GM12878 (cell line): ENCODE data around the gene GPR155. TPM values are rescaled to one million over a fixed set of nuclear protein-coding genes. Genes with fewer than 3 reads are reported as not detected.

Source experiments
- ATAC-seq: fragments of 200-7000 bp; cut with Tn5 transposase; 3 replicates; pipeline ENCODE4 v1.9.1; 2020; ENCODE audit warnings: mild to moderate bottlenecking, moderate library complexity
- BruUV-seq: library from RNA; stranded (reverse); fragments of 400-500 nt; replicated peaks from 2 replicates; lab custom pipeline; 2021; lab: Mats Ljungman, UMichigan
- CTCF ChIA-PET: fragments of 300-600 bp; sonication (Branson Sonifier 250); formaldehyde crosslinking; extraction: SDS; loops from one replicate; lab custom pipeline; 2021; ENCODE audit warnings: inconsistent platforms; lab: Yijun Ruan, JAX
- POLR2A ChIA-PET: fragments of 350-600 bp; formaldehyde crosslinking; extraction: SDS; loops from one replicate; lab custom pipeline; 2021; ENCODE audit warnings: inconsistent platforms; lab: Charles Lee
- RAD21 ChIA-PET: fragments of 300-600 bp; sonication (Branson Sonifier 250); formaldehyde crosslinking; loops from one replicate; lab custom pipeline; 2023; ENCODE audit warnings: antibody characterized with exemption; ENCODE audit not compliant: unreplicated experiment; lab: Charles Lee
- SMC1A ChIA-PET: fragments of 300-600 bp; sonication (Branson Sonifier 250); formaldehyde crosslinking; loops from one replicate; lab custom pipeline; 2023; ENCODE audit not compliant: unreplicated experiment, uncharacterized antibody; lab: Charles Lee
- DNase-seq: peaks from one replicate; pipeline ENCODE4 v3.0.0-alpha.2; 2011; ENCODE audit warnings: low read depth, low spot score
- FAIRE-seq: peaks from 3 replicates; lab custom pipeline; 2011; peaks lifted over from hg19 to GRCh38; lab: Jason Lieb, UNC
- H2AFZ ChIP-seq: 2 replicates; pipeline ENCODE4 v1.6.0; 2011; ENCODE audit warnings: low read depth, low read length, control low read depth; ENCODE audit not compliant: control insufficient read depth
- H3K27ac ChIP-seq: 2 replicates; pipeline ENCODE4 v1.5.1; 2011; ENCODE audit warnings: control low read depth; ENCODE audit not compliant: control insufficient read depth, insufficient read depth
- H3K27me3 ChIP-seq, 2 experiments: replicated peaks in 1 of 2; 2 replicates each; pipeline versions ENCODE4 v1.6.0 to v1.6.1; 2011; ENCODE audit warnings: low read length in 1 of 2; ENCODE audit not compliant: control insufficient read depth in 2 of 2, insufficient read depth in 2 of 2
- H3K36me3 ChIP-seq, 2 experiments: 2 replicates each; pipeline ENCODE4 v1.5.1; 2011; ENCODE audit warnings: low read length in 1 of 2; ENCODE audit not compliant: control insufficient read depth in 2 of 2, insufficient read depth in 2 of 2
- H3K4me1 ChIP-seq: 2 replicates; pipeline ENCODE4 v1.6.1; 2011; ENCODE audit warnings: mild to moderate bottlenecking, low read length, moderate library complexity, mixed read lengths; ENCODE audit not compliant: control insufficient read depth, insufficient read depth
- H3K4me2 ChIP-seq: 2 replicates; pipeline ENCODE4 v1.6.0; 2011; ENCODE audit warnings: control low read depth; ENCODE audit not compliant: control insufficient read depth, insufficient read depth
- H3K4me3 ChIP-seq: fragments of 200-600 bp; sonication (generic); 2 replicates; pipeline ENCODE4 v1.5.1; 2016
- H3K79me2 ChIP-seq: 2 replicates; pipeline ENCODE4 v1.6.0; 2011; ENCODE audit warnings: low read length; ENCODE audit not compliant: control insufficient read depth, insufficient read depth
- H3K9ac ChIP-seq: 2 replicates; pipeline ENCODE4 v1.8.0; 2011; ENCODE audit warnings: low read length, control low read depth, mixed read lengths; ENCODE audit not compliant: control insufficient read depth, insufficient read depth
- H3K9me3 ChIP-seq: replicated peaks from 3 replicates; pipeline ENCODE4 v1.5.1; 2011; ENCODE audit warnings: mild to moderate bottlenecking, low read length; ENCODE audit not compliant: control insufficient read depth, insufficient read depth
- H4K20me1 ChIP-seq: 2 replicates; pipeline ENCODE4 v1.6.0; 2011; ENCODE audit not compliant: control insufficient read depth, insufficient read depth
- BRCA1 ChIP-seq: IDR thresholded peaks from 2 replicates; pipeline ENCODE4 v1.6.1; 2011; ENCODE audit warnings: low read depth, low read length, improper control_type of control experiment
- EED ChIP-seq: sonication (generic); IDR thresholded peaks from 2 replicates; pipeline ENCODE4 v1.6.1; 2016; ENCODE audit warnings: antibody characterized with exemption, low read depth
- GATAD2B ChIP-seq: fragments of 450-650 bp; conservative IDR thresholded peaks from 2 replicates; pipeline ENCODE4 v1.6.1; 2017; ENCODE audit warnings: low read depth, mild to moderate bottlenecking, moderate library complexity
- MTA2 ChIP-seq: fragments of 450-650 bp; IDR thresholded peaks from 2 replicates; pipeline ENCODE4 v1.6.1; 2016; ENCODE audit warnings: low read depth, mild to moderate bottlenecking, moderate library complexity
- PAX5 ChIP-seq: IDR thresholded peaks from 2 replicates; pipeline ENCODE4 v1.6.1; 2011; ENCODE audit warnings: low read depth, low read length, borderline replicate concordance
- RFX5 ChIP-seq: IDR thresholded peaks from 2 replicates; pipeline ENCODE4 v1.6.1; 2011; ENCODE audit warnings: low read depth, low read length, improper control_type of control experiment
- SUPT20H ChIP-seq: IDR thresholded peaks from 2 replicates; pipeline ENCODE4 v1.6.1; 2011; ENCODE audit warnings: low read depth, mild to moderate bottlenecking, low read length, moderate library complexity, borderline replicate concordance; ENCODE audit not compliant: control insufficient read depth
- ZNF384 ChIP-seq: IDR thresholded peaks from 2 replicates; pipeline ENCODE4 v1.6.1; 2012; ENCODE audit warnings: low read depth, mild to moderate bottlenecking, low read length, improper control_type of control experiment, borderline replicate concordance
- ZSCAN29 ChIP-seq: fragments of 450-650 bp; IDR thresholded peaks from 2 replicates; pipeline ENCODE4 v1.6.1; 2017; ENCODE audit warnings: mild to moderate bottlenecking, moderate library complexity
- WGBS: methylation state at CpG from one replicate; pipeline ENCODE4 v1.1.6; 2016; ENCODE audit warnings: low lambda C conversion rate; ENCODE audit not compliant: insufficient replicate concordance, insufficient coverage; ENCODE audit errors: missing lambda C conversion rate; 5-methylcytosine and 5-hydroxymethylcytosine counted together
- in situ Hi-C: fragments of 300-500 bp; cut with MboI; formaldehyde crosslinking; loops from 9 replicates; pipeline ENCODE4 v1.14.3; 2018; ENCODE audit warnings: mixed read lengths
- intact Hi-C: fragments of 100-400 bp; cut with micrococcal nuclease; formaldehyde crosslinking; loops from one replicate; pipeline ENCODE4 v1.14.2; 2022; ENCODE audit not compliant: unreplicated experiment
- polyA plus RNA-seq, 11 experiments: library from polyadenylated mRNA; depleted of rRNA in 4 of 11; unstranded in 6 of 11; stranded (reverse) in 5 of 11; fragments of >200 nt; fragmentation: Nextera tagmentation in 4 of 11; fragmentation: Illumina TruSeq in 1 of 11; extraction: Ambion mirVana in 4 of 11; extraction: Trizol in 1 of 11; gene quantifications; 1 replicate in 1 of 11; 2 replicates in 10 of 11; pipeline versions ENCODE4 v1.2.1 to v1.2.3, GENCODE V29; 2011 to 2016; ENCODE audit warnings: inconsistent platforms in 2 of 11, missing spikeins in 2 of 11, low read depth in 1 of 11
- total RNA-seq, 4 experiments: library from RNA; depleted of rRNA in 3 of 4; stranded (reverse); fragments of >200 nt in 3 of 4; fragmentation: Illumina TruSeq in 1 of 4; extraction: Trizol in 1 of 4; gene quantifications; 2 replicates each; pipeline versions ENCODE4 v1.2.1 to v1.2.3, GENCODE V29; 2013 to 2021
- TF ChIP-seq, protein P1 (sequence below): fragments of 450-650 bp; formaldehyde crosslinking; IDR thresholded peaks from 2 replicates; pipeline ENCODE4 v1.4.0; 2020; ENCODE audit warnings: mild to moderate bottlenecking, moderate library complexity

GPR155 gene
- total and polyA plus RNA-seq, 10 of the 15 experiments (the other 5 are each of a cell fraction or from before 2014, with no cell fraction given): 0.53 to 3.0 (median 1.5) TPM

- TF ChIP-seq PAX5: no peak
- TF ChIP-seq RFX5: 0 out of 2 replicates have a peak, but pooled peaks have one; percentile 29
- TF ChIP-seq, all 136 proteins: peak for 1
- Histone ChIP-seq H3K4me1 (peaks cover 8% of the 10 kb centered on the region; the same call in 1 of the 2 replicates), H3K79me2 (no peaks in the 10 kb centered on the region), H3K36me3 (no peaks in the 10 kb centered on the region), H3K9me3 (no peaks in the 10 kb centered on the region), H2AFZ (no peak overlapping the region), H3K27me3 (no peaks in the 10 kb centered on the region), H3K4me2 (no peak overlapping the region), H3K27ac (no peak overlapping the region), H3K4me3 (no peak overlapping the region), H3K9ac (no peak overlapping the region), H4K20me1 (no peaks in the 10 kb centered on the region)
- intact Hi-C loops: no loop called here
- RAD21 ChIA-PET: interaction anchor here (0.8 kb wide), 1 partner anchor 137 kb away, joined by 4 read pairs; no protein-coding TSS in a partner anchor
- WGBS: 82% methylated on average over 5 of the region's 5 CpGs
- CTCF ChIA-PET: interaction anchor here (1.1 to 6.1 kb wide), 4 partner anchors 11 to 193 kb away, joined by 3 to 49 read pairs (median 10); no protein-coding TSS in a partner anchor
- FAIRE-seq (no peak), ATAC-seq (no peak), DNase-seq (no peak)
- in situ Hi-C loops: no loop called here
- SMC1A ChIA-PET: interaction anchor here (0.7 to 3.9 kb wide), 7 partner anchors 8 to 193 kb away, joined by 3 to 46 read pairs (median 5); partner anchors contain the start of gene GPR155
- POLR2A ChIA-PET: interaction anchor here (1.0 to 1.5 kb wide), 2 partner anchors 8 to 11 kb away, joined by 3 to 4 read pairs; partner anchors contain the start of gene GPR155
- BruUV-seq: no TSS peak
Observed at GRCh38 chr2:174495365-174496012, 8.7 kb upstream of the GPR155 start.

GRCh38 chr2:174493549-174494331, 6.9 kb upstream of the GPR155 start:
- no peaks in the 10 kb centered on the region for H3K27me3 ChIP-seq
- ChIA-PET SMC1A (interaction anchor here (0.9 to 3.9 kb wide), 27 partner anchors 9 to 195 kb away, joined by 3 to 46 read pairs (median 6); partner anchors contain the start of gene WIPF1), RAD21 (interaction anchor here (0.7 to 3.0 kb wide), 15 partner anchors 9 to 139 kb away, joined by 3 to 17 read pairs (median 4); partner anchors contain the start of gene WIPF1), POLR2A (interaction anchor here (0.6 to 2.8 kb wide), 8 partner anchors 8 to 188 kb away, joined by 3 to 10 read pairs (median 4); partner anchors contain the start of gene WIPF1), CTCF (interaction anchor here (0.6 to 6.1 kb wide), 18 partner anchors 8 to 206 kb away, joined by 3 to 49 read pairs (median 4); partner anchors contain the start of gene WIPF1)
- WGBS: 50% methylated on average over 9 of the region's 11 CpGs
- peak overlapping the region; percentile 49 for H2AFZ ChIP-seq
- peak overlapping the region; percentile 41 for H3K4me3 ChIP-seq
- in situ Hi-C loops (no loop called here), intact Hi-C loops (loop anchor here (5.0 kb wide), 1 partner anchor 104 kb away; the partner anchor contains the start of gene WIPF1)
- H3K4me2 ChIP-seq: peak overlapping the region; percentile 63
- peak overlapping the region; percentile 17 for H3K9ac ChIP-seq
- ATAC-seq (peak; percentile 68), DNase-seq (no peak), FAIRE-seq (no peak)
- H3K36me3 ChIP-seq: no peaks in the 10 kb centered on the region
- H4K20me1 ChIP-seq: no peaks in the 10 kb centered on the region
- H3K27ac ChIP-seq: peak overlapping the region; percentile 87
- H3K79me2 ChIP-seq: no peaks in the 10 kb centered on the region
- peaks cover 17% of the 10 kb centered on the region; the same call in 1 of the 2 replicates for H3K4me1 ChIP-seq
- no peaks in the 10 kb centered on the region for H3K9me3 ChIP-seq
- BruUV-seq: no TSS peak
- TF ChIP-seq BRCA1 (no peak), GATAD2B (no peak), ZNF384 (0 out of 2 replicates have a peak, but pooled peaks have one; percentile 35), MTA2 (no peak), ZSCAN29 (no peak), SUPT20H (no peak), EED (0 out of 2 replicates have a peak, but pooled peaks have one; percentile 16)
- TF ChIP-seq, protein P1, sequence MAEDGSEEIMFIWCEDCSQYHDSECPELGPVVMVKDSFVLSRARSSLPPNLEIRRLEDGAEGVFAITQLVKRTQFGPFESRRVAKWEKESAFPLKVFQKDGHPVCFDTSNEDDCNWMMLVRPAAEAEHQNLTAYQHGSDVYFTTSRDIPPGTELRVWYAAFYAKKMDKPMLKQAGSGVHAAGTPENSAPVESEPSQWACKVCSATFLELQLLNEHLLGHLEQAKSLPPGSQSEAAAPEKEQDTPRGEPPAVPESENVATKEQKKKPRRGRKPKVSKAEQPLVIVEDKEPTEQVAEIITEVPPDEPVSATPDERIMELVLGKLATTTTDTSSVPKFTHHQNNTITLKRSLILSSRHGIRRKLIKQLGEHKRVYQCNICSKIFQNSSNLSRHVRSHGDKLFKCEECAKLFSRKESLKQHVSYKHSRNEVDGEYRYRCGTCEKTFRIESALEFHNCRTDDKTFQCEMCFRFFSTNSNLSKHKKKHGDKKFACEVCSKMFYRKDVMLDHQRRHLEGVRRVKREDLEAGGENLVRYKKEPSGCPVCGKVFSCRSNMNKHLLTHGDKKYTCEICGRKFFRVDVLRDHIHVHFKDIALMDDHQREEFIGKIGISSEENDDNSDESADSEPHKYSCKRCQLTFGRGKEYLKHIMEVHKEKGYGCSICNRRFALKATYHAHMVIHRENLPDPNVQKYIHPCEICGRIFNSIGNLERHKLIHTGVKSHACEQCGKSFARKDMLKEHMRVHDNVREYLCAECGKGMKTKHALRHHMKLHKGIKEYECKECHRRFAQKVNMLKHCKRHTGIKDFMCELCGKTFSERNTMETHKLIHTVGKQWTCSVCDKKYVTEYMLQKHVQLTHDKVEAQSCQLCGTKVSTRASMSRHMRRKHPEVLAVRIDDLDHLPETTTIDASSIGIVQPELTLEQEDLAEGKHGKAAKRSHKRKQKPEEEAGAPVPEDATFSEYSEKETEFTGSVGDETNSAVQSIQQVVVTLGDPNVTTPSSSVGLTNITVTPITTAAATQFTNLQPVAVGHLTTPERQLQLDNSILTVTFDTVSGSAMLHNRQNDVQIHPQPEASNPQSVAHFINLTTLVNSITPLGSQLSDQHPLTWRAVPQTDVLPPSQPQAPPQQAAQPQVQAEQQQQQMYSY (CRISPR knock-in tag): no peak
